Duodenal mucosa (tissue), 2 donors: ENCODE measurements around the gene PLD1.

Experiments used
- H3K27ac ChIP-seq: one replicate; pipeline ENCODE4 v1.7.0; 2013; ENCODE audit warnings: low read depth, low read length
- H3K27me3 ChIP-seq, 2 donors: one replicate each; pipeline ENCODE4 v1.7.0; 2013; ENCODE audit warnings: low read length in 2 of 2, control low read depth in 1 of 2; ENCODE audit not compliant: insufficient read depth in 2 of 2, control insufficient read depth in 1 of 2
- H3K36me3 ChIP-seq, 2 donors: one replicate each; pipeline ENCODE4 v1.7.0; 2013; ENCODE audit warnings: low read length in 2 of 2, control low read depth in 1 of 2; ENCODE audit not compliant: insufficient read depth in 2 of 2, control insufficient read depth in 1 of 2
- H3K4me1 ChIP-seq, 2 donors: one replicate each; pipeline ENCODE4 v1.7.0; 2013; ENCODE audit warnings: low read length in 2 of 2, control low read depth in 1 of 2; ENCODE audit not compliant: insufficient read depth in 2 of 2, control insufficient read depth in 1 of 2
- H3K4me3 ChIP-seq, 2 donors: one replicate each; pipeline ENCODE4 v1.7.0; 2013; ENCODE audit warnings: low read length in 2 of 2, low read depth in 1 of 2
- H3K9ac ChIP-seq, 2 donors: one replicate each; pipeline ENCODE4 v1.7.0; 2013; ENCODE audit warnings: low read length in 2 of 2, low read depth in 1 of 2
- H3K9me3 ChIP-seq, 2 donors: one replicate each; pipeline ENCODE4 v1.7.0; 2013; ENCODE audit warnings: low read length in 2 of 2, control low read depth in 1 of 2; ENCODE audit not compliant: control insufficient read depth in 1 of 2

The PLD1 gene

GRCh38 chr3:171711461-171712170, 98.7 kb downstream of the PLD1 start:
- peaks cover 20 to 50% of the 10 kb centered on the region in 2 donors for H3K36me3 ChIP-seq
- no peak overlapping the region for H3K27ac ChIP-seq
- no peaks in the 10 kb centered on the region for H3K27me3 ChIP-seq
- no peak overlapping the region for H3K9ac ChIP-seq
- H3K4me1 ChIP-seq: no peaks in the 10 kb centered on the region
- no peak overlapping the region for H3K4me3 ChIP-seq
- peaks cover 0 to 10% of the 10 kb centered on the region in 2 donors for H3K9me3 ChIP-seq

- Histone ChIP-seq H3K9ac (no peak overlapping the region), H3K4me3 (no peak overlapping the region), H3K4me1 (no peaks in the 10 kb centered on the region), H3K27ac (no peak overlapping the region), H3K27me3 (no peaks in the 10 kb centered on the region), H3K36me3 (peaks cover 20 to 52% of the 10 kb centered on the region in 2 donors), H3K9me3 (peaks cover 0 to 2% of the 10 kb centered on the region in 2 donors)
Measured at GRCh38 chr3:171710359-171710758, 99.9 kb downstream of the PLD1 start.

DNA sequence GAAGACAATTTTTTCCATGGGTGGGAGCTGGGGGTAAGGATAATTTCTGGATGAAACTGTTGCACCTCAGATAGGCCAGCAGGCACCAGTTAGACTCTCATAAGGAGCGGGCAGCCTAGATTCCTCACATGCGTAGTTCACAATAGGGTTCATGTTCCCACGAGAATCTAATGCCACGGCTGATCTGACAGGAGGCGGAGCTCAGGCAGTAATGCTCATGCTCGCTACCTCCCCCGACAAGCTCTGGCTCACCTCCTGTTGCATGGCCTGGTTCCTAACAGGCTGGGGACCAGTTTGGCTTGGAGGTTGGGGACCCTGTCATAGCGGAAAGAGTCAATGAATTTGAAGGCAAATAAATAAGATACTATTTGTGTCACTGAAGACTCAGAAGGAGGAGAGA, 105.5 kb downstream of the PLD1 start:
- no peaks in the 10 kb centered on the region for H3K4me1 ChIP-seq
- H3K27me3 ChIP-seq: no peaks in the 10 kb centered on the region
- no peak overlapping the region for H3K9ac ChIP-seq
- peaks cover 0 to 3% of the 10 kb centered on the region in 2 donors for H3K9me3 ChIP-seq
- H3K36me3 ChIP-seq: peaks cover 23 to 50% of the 10 kb centered on the region in 2 donors
- no peak overlapping the region for H3K4me3 ChIP-seq
- no peak overlapping the region for H3K27ac ChIP-seq

DNA sequence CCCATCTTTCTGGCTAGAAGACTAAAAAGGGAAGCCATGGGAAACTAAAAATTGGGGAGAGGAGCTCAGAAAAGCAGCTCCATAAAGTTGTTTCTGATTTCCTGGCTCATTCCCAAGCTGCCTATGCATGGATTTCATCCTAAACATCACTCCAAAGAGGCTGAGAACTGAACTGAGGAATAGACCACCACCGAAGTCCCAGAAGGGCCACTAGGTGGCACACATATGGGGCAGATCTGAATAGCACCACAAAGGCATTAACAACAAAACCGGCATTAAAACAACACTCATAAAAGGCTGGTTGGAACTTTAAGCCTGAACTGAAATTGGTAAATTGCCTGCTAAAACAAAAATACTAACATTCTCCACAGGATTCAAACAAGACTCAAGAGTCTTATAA, 106.3 kb downstream of the PLD1 start:
- no peaks in the 10 kb centered on the region for H3K27me3 ChIP-seq
- no peak overlapping the region for H3K27ac ChIP-seq
- H3K9ac ChIP-seq: no peak overlapping the region
- peaks cover 0 to 3% of the 10 kb centered on the region in 2 donors for H3K9me3 ChIP-seq
- H3K4me1 ChIP-seq: no peaks in the 10 kb centered on the region
- H3K4me3 ChIP-seq: no peak overlapping the region
- H3K36me3 ChIP-seq: peaks cover 23 to 46% of the 10 kb centered on the region in 2 donors

GRCh38 chr3:171703144-171703543, 107.1 kb downstream of the PLD1 start:
- peaks cover 21 to 42% of the 10 kb centered on the region in 2 donors for H3K36me3 ChIP-seq
- no peak overlapping the region for H3K27ac ChIP-seq
- no peaks in the 10 kb centered on the region for H3K27me3 ChIP-seq
- H3K4me3 ChIP-seq: no peak overlapping the region
- no peak overlapping the region for H3K9ac ChIP-seq
- peaks cover 0 to 3% of the 10 kb centered on the region in 2 donors for H3K9me3 ChIP-seq
- no peaks in the 10 kb centered on the region for H3K4me1 ChIP-seq

GRCh38 chr3:171700653-171701052, 109.6 kb downstream of the PLD1 start:
- H3K9me3 ChIP-seq: peaks cover 0 to 3% of the 10 kb centered on the region in 2 donors
- H3K36me3 ChIP-seq: peaks cover 23 to 45% of the 10 kb centered on the region in 2 donors
- H3K4me3 ChIP-seq: no peak overlapping the region
- no peak overlapping the region for H3K27ac ChIP-seq
- H3K9ac ChIP-seq: no peak overlapping the region
- H3K4me1 ChIP-seq: peaks cover 0 to 6% of the 10 kb centered on the region in 2 donors
- H3K27me3 ChIP-seq: no peaks in the 10 kb centered on the region

- H3K9ac ChIP-seq: no peak overlapping the region
- no peak overlapping the region for H3K4me3 ChIP-seq
- no peak overlapping the region for H3K27ac ChIP-seq
- no peaks in the 10 kb centered on the region for H3K27me3 ChIP-seq
- H3K4me1 ChIP-seq: peaks cover 3 to 9% of the 10 kb centered on the region in 2 donors
- peaks cover 23 to 41% of the 10 kb centered on the region in 2 donors for H3K36me3 ChIP-seq
- H3K9me3 ChIP-seq: peaks cover 0 to 3% of the 10 kb centered on the region in 2 donors
Measured at GRCh38 chr3:171700157-171700556, 110.1 kb downstream of the PLD1 start.

- Histone ChIP-seq H3K9ac (no peak overlapping the region), H3K27me3 (no peaks in the 10 kb centered on the region), H3K4me1 (peaks cover 4 to 14% of the 10 kb centered on the region in 2 donors), H3K9me3 (peaks cover 0 to 3% of the 10 kb centered on the region in 2 donors), H3K27ac (no peak overlapping the region), H3K4me3 (no peak overlapping the region), H3K36me3 (peaks cover 23 to 37% of the 10 kb centered on the region in 2 donors)
Measured at GRCh38 chr3:171699601-171700000, 110.7 kb downstream of the PLD1 start.

- peaks cover 22 to 35% of the 10 kb centered on the region in 2 donors for H3K36me3 ChIP-seq
Measured at GRCh38 chr3:171696805-171697204, 113.5 kb downstream of the PLD1 start.

GRCh38 chr3:171695426-171695825, 114.9 kb downstream of the PLD1 start:
- Histone ChIP-seq H3K4me1 (peaks cover 4 to 20% of the 10 kb centered on the region in 2 donors), H3K27ac (no peak overlapping the region), H3K27me3 (no peaks in the 10 kb centered on the region), H3K9me3 (no peaks in the 10 kb centered on the region), H3K4me3 (no peak overlapping the region), H3K36me3 (peaks cover 22 to 26% of the 10 kb centered on the region in 2 donors), H3K9ac (no peak overlapping the region)

More at GRCh38 chr3:171696805-171697204, 113.5 kb downstream of the PLD1 start:
- Histone ChIP-seq H3K9me3 (no peaks in the 10 kb centered on the region), H3K4me3 (no peak overlapping the region), H3K27ac (no peak overlapping the region), H3K27me3 (no peaks in the 10 kb centered on the region), H3K4me1 (peaks cover 4 to 20% of the 10 kb centered on the region in 2 donors), H3K9ac (no peak overlapping the region)
